Limb (tissue), 2 donors: ENCODE results near the gene EFNA5.
A peak's percentile ranks its signal among the peaks of the same experiment; 100 is the strongest.

Experiments used
- DNase-seq, 2 donors: peaks; one replicate each; pipeline ENCODE4 v3.0.0-alpha.2; 2016; ENCODE audit errors: extremely low spot score in 2 of 2

Gene EFNA5

GRCh38 chr5:107673039-107673367, 2.3 kb upstream of the EFNA5 start:
- no peak for DNase-seq

- peak; percentile 91 to 95 for DNase-seq
These were observed 1.7 kb upstream of the EFNA5 start for GRCh38 chr5:107672211-107673038.

- DNase-seq, result peak in 1 of 2 donors; percentile 80
These were observed 1.0 kb upstream of the EFNA5 start for GRCh38 chr5:107671742-107672210.

GRCh38 chr5:107670087-107670931, 428 bp downstream of the EFNA5 start:
- peak; percentile 30 to 78 for DNase-seq

GRCh38 chr5:107669096-107670031, 1.4 kb downstream of the EFNA5 start:
- peak; percentile 14 to 79 for DNase-seq

GRCh38 chr5:107668154-107669095, 2.3 kb downstream of the EFNA5 start:
- DNase-seq, result no peak

- DNase-seq, result no peak
These were observed 4.6 kb downstream of the EFNA5 start for GRCh38 chr5:107666051-107666655.

GRCh38 chr5:107665036-107665570, 5.6 kb downstream of the EFNA5 start:
- DNase-seq, result no peak

GRCh38 chr5:107663697-107664096, 7.0 kb downstream of the EFNA5 start:
- no peak for DNase-seq

- DNase-seq, result no peak
These were observed 9.1 kb downstream of the EFNA5 start for GRCh38 chr5:107661650-107662044.

GRCh38 chr5:107661038-107661649, 9.6 kb downstream of the EFNA5 start:
- no peak for DNase-seq

GRCh38 chr5:107658528-107658927, 12.2 kb downstream of the EFNA5 start:
- no peak for DNase-seq

- no peak for DNase-seq
These were observed 14.9 kb downstream of the EFNA5 start for GRCh38 chr5:107655831-107656230.

GRCh38 chr5:107654827-107655226, 15.9 kb downstream of the EFNA5 start:
- DNase-seq, result no peak

- DNase-seq, result no peak
These were observed 17.1 kb downstream of the EFNA5 start for GRCh38 chr5:107653685-107654084.

- no peak for DNase-seq
These were observed 17.7 kb downstream of the EFNA5 start for GRCh38 chr5:107652839-107653607.

GRCh38 chr5:107652408-107652807, 18.3 kb downstream of the EFNA5 start:
- DNase-seq, result no peak

- no peak for DNase-seq
These were observed 19.4 kb downstream of the EFNA5 start for GRCh38 chr5:107651325-107651724.
